HUES64 (cell line): ENCODE measurements around the gene PUS7L. TPM values are rescaled to one million over a fixed set of nuclear protein-coding genes. Genes with fewer than 3 reads are reported as not detected.

ENCODE experiments used
- H3K27ac ChIP-seq: 2 replicates; pipeline ENCODE4 v1.7.0; 2013; ENCODE audit warnings: low read depth, low read length, inconsistent platforms
- H3K27me3 ChIP-seq: 2 replicates; pipeline ENCODE4 v1.6.1; 2013; ENCODE audit warnings: mild to moderate bottlenecking, low read length; ENCODE audit not compliant: insufficient read depth
- H3K36me3 ChIP-seq: 2 replicates; pipeline ENCODE4 v1.6.1; 2013; ENCODE audit warnings: mild to moderate bottlenecking, low read length; ENCODE audit not compliant: insufficient read depth
- H3K4me1 ChIP-seq: 2 replicates; pipeline ENCODE4 v1.6.1; 2013; ENCODE audit warnings: mild to moderate bottlenecking, low read length, moderate library complexity; ENCODE audit not compliant: insufficient read depth
- H3K4me3 ChIP-seq: 2 replicates; pipeline ENCODE4 v1.5.1; 2013; ENCODE audit warnings: mild to moderate bottlenecking, low read length, moderate library complexity
- H3K9ac ChIP-seq: 2 replicates; pipeline ENCODE4 v1.6.1; 2013; ENCODE audit warnings: mild to moderate bottlenecking, low read depth, low read length
- H3K9me3 ChIP-seq: 2 replicates; pipeline ENCODE4 v1.6.1; 2013; ENCODE audit warnings: low read depth, low read length; ENCODE audit not compliant: insufficient read depth
- WGBS: fragments of 150-250, 120-280 bp; methylation state at CpG from one replicate; pipeline ENCODE4 v1.1.7; 2013; ENCODE audit warnings: missing lambda C conversion rate; 5-methylcytosine and 5-hydroxymethylcytosine counted together
- polyA plus RNA-seq, 2 experiments: library from polyadenylated mRNA; stranded (reverse); fragments of 50-300 nt; gene quantifications; one replicate each; pipeline ENCODE4 v1.2.3, GENCODE V29; 2013

PUS7L gene, protein sequence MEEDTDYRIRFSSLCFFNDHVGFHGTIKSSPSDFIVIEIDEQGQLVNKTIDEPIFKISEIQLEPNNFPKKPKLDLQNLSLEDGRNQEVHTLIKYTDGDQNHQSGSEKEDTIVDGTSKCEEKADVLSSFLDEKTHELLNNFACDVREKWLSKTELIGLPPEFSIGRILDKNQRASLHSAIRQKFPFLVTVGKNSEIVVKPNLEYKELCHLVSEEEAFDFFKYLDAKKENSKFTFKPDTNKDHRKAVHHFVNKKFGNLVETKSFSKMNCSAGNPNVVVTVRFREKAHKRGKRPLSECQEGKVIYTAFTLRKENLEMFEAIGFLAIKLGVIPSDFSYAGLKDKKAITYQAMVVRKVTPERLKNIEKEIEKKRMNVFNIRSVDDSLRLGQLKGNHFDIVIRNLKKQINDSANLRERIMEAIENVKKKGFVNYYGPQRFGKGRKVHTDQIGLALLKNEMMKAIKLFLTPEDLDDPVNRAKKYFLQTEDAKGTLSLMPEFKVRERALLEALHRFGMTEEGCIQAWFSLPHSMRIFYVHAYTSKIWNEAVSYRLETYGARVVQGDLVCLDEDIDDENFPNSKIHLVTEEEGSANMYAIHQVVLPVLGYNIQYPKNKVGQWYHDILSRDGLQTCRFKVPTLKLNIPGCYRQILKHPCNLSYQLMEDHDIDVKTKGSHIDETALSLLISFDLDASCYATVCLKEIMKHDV
- polyA plus RNA-seq (2013, experiment 1 of 2), result 12.8 TPM
- 10.0 TPM for polyA plus RNA-seq (2013, experiment 2 of 2)

- 52% methylated on average over 54 of the region's 54 CpGs for WGBS
- no peaks in the 10 kb centered on the region for H3K27me3 ChIP-seq
- peak within 1 kb of the TSS; percentile 81 for H3K27ac ChIP-seq
- peak within 1 kb of the TSS; percentile 74 for H3K9ac ChIP-seq
- no peaks in the 10 kb centered on the region for H3K9me3 ChIP-seq
- peaks cover 13% of the 10 kb centered on the region for H3K36me3 ChIP-seq
- H3K4me1 ChIP-seq, result peaks cover 31% of the 10 kb centered on the region
- peak within 1 kb of the TSS; percentile 84 for H3K4me3 ChIP-seq
Observed at GRCh38 chr12:43758728-43759563, at the start of gene PUS7L, which contains the start of gene IRAK4. Gene PUS7L (minus strand): TSS chr12:43758790. CDS start chr12:43755245, 3,545 bp downstream. Gene IRAK4 (plus strand): TSS chr12:43758951. CDS start chr12:43768112, 9,161 bp downstream.

DNA sequence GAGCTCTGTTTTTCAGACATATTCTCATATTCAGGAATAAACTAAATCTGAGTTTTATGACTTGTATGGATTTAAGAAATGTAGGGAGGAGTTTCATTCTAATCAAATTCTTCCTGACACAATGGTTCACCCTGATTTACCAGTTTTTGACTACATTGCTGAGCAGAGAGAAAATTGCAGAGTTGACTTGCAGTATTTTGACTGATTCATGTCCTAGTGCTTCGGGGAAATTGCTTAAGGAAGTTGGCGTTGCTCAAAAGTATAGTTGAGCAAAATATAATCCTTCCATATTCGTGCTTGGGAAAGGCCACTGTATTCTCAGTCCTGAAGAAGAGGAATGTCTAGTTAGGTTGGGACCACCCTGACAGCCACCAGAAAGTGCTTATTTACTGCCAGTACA lies 48.8 kb upstream of the PUS7L start:
- Histone ChIP-seq H3K4me3 (peak overlapping the region; percentile 93), H3K36me3 (peaks cover 19% of the 10 kb centered on the region), H3K4me1 (peaks cover 17% of the 10 kb centered on the region), H3K27me3 (no peaks in the 10 kb centered on the region), H3K27ac (no peak overlapping the region), H3K9me3 (no peaks in the 10 kb centered on the region), H3K9ac (no peak overlapping the region; the same call in 1 of the 2 replicates)
- 94% methylated on average over 3 of the region's 3 CpGs for WGBS

DNA sequence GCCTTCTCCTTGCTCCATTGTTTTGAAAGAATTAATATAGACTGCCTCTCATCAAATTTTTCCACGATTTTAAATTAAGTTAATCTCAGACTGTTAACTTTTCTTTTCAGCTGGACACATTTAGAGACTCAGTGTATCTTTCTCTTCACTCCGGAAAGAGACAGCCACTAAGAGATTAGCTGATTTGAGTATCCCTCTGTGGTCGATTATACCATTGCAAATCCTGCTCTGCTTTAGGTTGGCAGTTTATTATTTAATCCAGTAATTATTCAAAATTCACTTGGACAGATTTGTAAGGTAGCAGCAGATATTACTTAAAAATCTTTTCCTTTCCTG lies 48.1 kb upstream of the PUS7L start:
- peak overlapping the region; percentile 96 for H3K27ac ChIP-seq
- peaks cover 26% of the 10 kb centered on the region for H3K36me3 ChIP-seq
- 19% methylated on average over 2 of the region's 3 CpGs for WGBS
- no peaks in the 10 kb centered on the region for H3K27me3 ChIP-seq
- H3K9ac ChIP-seq, result peak overlapping the region; percentile 98
- peaks cover 17% of the 10 kb centered on the region for H3K4me1 ChIP-seq
- peak overlapping the region; percentile 93 for H3K4me3 ChIP-seq
- no peaks in the 10 kb centered on the region for H3K9me3 ChIP-seq

DNA sequence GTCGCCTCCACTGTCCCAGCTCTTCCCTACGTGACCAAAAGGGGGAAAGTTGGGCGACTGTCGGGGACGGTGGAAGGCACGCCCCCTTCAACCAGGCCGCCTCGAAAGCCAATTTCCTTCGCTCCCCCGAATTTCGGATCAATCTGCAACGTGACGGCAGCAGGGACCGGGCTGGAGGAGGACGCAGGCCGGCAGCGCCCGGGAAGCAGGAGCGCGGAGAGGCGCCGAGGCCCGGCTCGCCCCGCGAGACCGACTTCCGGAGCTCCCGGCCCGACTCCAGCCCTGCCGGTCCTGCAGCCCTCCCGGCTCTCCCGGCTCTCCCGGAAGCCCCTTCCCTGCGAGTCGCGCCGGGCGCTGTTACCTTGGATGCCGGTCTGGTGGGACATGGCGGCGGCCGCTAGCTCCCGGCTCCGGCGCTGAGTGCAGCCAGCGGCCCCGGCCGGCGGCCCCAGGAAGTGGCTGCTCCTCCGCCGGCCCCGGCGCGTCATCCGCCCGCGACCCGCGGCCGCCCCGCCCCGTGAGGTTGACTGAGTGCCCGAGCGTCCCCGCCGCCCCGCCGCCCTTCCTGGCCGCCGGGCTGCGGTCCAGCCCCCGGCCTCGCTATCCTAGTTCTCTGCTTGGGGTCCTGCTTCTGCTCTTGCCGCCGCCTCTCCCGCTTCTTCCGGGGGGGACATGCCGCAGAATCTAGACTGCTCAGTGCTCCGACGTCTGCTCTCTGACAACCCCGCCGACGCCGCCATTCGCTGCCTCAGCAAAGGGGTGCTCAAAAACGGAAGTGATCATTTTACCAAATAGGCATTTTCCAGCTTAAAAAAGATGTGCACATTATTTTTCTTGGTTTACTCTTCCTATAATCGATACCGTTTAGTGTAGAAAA lies 47.5 kb upstream of the PUS7L start, which contains the start of gene TWF1:
TSS of gene TWF1 (minus strand) at position 458 of the 877 bp plus-strand sequence. CDS start at position 386, 72 bp downstream.
- peaks cover 32% of the 10 kb centered on the region for H3K36me3 ChIP-seq
- no peaks in the 10 kb centered on the region for H3K27me3 ChIP-seq
- peak within 1 kb of the TSS; percentile 96 for H3K27ac ChIP-seq
- under 1% methylated on average over 89 of the region's 89 CpGs for WGBS
- peak within 1 kb of the TSS; percentile 93 for H3K4me3 ChIP-seq
- no peaks in the 10 kb centered on the region for H3K9me3 ChIP-seq
- H3K9ac ChIP-seq, result peak within 1 kb of the TSS; percentile 98
- H3K4me1 ChIP-seq, result peaks cover 17% of the 10 kb centered on the region

DNA sequence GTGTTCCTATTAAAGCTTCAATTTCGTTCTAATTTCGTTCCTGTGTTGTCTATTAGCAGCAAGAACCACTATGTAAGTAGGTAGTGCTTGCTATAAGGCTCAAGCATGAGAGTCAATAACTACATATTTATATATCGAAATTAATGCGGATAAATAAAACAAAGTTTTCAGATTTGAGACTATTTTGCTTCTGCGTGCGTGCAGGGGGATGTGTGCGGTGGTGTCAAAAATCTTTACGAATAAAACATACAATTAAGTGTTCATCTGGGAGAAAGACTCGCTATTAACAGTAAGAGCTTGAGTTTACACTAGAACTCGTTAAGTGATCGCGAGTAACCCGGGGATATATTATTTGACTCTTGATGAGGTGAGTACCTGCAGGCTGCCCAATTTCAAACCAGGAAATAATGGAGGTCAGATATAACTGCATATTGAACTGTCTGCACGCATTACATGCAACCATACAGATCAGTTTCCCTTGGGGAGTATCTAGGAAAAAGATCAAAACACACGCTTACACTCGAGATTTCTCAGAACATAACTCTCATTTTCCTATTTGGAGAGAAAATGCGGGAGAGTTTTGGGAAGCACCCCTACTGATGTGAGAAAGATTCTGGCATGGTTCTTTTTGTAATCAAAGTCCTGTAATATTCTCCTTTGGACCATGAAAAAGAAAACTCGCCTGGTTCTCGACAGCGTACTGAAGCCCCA lies 46.7 kb upstream of the PUS7L start:
- 21% methylated on average over 18 of the region's 20 CpGs for WGBS
- Histone ChIP-seq H3K27ac (peak overlapping the region; percentile 96), H3K27me3 (no peaks in the 10 kb centered on the region), H3K36me3 (peaks cover 40% of the 10 kb centered on the region), H3K4me1 (peaks cover 17% of the 10 kb centered on the region), H3K9me3 (no peaks in the 10 kb centered on the region), H3K4me3 (peak overlapping the region; percentile 93), H3K9ac (peak overlapping the region; percentile 98)

DNA sequence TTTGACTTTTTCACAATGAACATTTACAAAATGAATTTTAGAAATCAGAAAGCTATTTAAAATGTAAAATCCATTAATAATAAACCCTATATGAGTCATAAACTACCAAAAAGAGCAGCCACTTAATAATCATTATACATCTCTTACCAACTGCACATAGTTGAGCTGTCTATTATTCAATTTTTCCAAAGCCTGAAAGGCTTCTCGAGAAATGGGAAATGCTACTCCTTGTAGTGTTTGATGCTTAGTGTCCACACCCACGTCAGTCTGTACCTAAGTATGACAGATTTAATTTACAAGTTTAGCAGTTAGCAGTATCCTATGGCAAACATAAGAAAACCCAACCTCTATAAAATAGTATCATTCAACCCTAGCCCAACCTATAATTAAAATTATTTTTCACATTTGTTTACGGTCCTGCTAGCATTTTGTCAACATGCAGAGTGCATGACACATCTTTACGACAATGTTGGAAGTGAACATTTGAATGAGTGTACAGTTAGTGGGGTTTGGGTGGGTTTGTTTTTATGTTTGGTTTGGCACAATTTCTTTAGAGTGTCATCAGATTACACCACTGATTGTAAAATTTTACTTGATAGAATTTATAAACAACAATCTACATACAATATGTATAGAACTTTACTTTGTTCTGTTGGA lies 39.1 kb upstream of the PUS7L start:
- no peak overlapping the region for H3K27ac ChIP-seq
- H3K27me3 ChIP-seq, result no peaks in the 10 kb centered on the region
- H3K4me3 ChIP-seq, result no peak overlapping the region
- H3K36me3 ChIP-seq, result peaks cover 85% of the 10 kb centered on the region
- no peaks in the 10 kb centered on the region for H3K9me3 ChIP-seq
- 91% methylated on average over 4 of the region's 4 CpGs for WGBS
- H3K4me1 ChIP-seq, result no peaks in the 10 kb centered on the region
- no peak overlapping the region for H3K9ac ChIP-seq

- Histone ChIP-seq H3K27ac (no peak overlapping the region), H3K4me1 (no peaks in the 10 kb centered on the region), H3K27me3 (no peaks in the 10 kb centered on the region), H3K4me3 (no peak overlapping the region), H3K9me3 (no peaks in the 10 kb centered on the region), H3K36me3 (peaks cover 66% of the 10 kb centered on the region), H3K9ac (no peak overlapping the region)
- WGBS, result 100% methylated on average over 2 of the region's 2 CpGs
Observed at GRCh38 chr12:43795716-43796280, 37.2 kb upstream of the PUS7L start.

DNA sequence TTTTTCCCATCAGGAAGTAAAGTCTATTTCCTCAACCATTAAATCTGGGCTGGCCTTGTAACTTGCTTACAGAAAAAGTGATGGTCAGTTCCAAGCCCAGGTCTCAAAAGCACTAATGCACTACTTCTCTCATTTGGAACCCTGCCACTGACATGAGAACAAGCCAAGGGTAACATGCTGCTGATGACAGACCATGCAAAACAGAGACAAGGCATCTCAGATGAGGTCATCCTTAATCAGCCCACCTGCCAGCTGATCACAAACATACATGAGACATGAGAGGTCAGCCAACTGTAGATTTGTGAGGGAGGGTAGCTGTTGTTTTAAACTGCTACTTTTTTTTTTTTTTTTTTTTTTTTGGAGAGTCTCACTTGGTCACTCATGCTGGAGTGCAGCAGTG lies 31.4 kb upstream of the PUS7L start:
- Histone ChIP-seq H3K4me3 (no peak overlapping the region), H3K36me3 (peaks cover 15% of the 10 kb centered on the region), H3K9ac (no peak overlapping the region), H3K27me3 (no peaks in the 10 kb centered on the region), H3K4me1 (no peaks in the 10 kb centered on the region), H3K27ac (no peak overlapping the region), H3K9me3 (no peaks in the 10 kb centered on the region)

DNA sequence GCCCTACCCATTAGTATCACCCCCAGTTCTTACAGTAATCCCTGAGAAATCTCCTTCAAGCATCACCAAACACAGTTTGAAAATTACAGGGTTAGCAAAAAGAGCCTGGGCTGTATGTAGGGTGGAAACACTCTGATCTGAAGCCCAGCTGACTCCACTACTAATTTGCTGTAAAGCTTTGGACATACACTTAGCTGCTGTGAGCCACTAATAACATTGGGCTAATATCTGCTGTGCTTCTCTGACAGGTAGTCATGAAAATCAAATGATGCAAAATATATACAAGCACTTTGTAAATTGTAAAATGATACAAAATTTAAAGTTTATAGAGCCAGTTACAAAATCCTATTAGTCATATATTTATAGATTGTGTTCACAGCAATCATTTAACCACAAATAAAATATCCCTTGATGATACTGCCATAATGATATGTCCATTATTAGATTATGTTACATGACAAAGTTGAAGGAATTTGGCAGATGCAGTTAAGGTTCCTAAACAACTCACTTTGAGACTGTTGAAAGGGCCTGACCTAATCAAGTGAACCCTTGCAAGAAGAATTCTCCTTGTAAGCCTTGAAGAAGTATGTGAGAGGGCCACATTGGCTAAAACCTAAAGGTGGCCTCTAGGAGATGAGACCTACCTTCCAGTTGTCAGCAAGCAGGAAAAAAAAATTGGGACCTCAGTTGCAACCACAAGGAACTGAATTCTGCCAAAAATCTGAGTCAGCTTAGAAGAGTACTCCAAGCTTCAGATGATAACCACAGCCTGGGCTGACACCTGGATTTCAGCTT lies 28.5 kb upstream of the PUS7L start:
- no peak overlapping the region for H3K27ac ChIP-seq
- H3K4me3 ChIP-seq, result no peak overlapping the region
- no peak overlapping the region for H3K9ac ChIP-seq
- no peaks in the 10 kb centered on the region for H3K27me3 ChIP-seq
- peaks cover 22% of the 10 kb centered on the region; the same call in 1 of the 2 replicates for H3K36me3 ChIP-seq
- no peaks in the 10 kb centered on the region for H3K4me1 ChIP-seq
- H3K9me3 ChIP-seq, result no peaks in the 10 kb centered on the region
